ENCODE data around the gene KDM2B. TPM values are rescaled to one million over a fixed set of nuclear protein-coding genes. Genes with fewer than 3 reads are reported as not detected.
A peak's percentile ranks its signal among the peaks of the same experiment; 100 is the strongest.

The KDM2B gene
- total RNA-seq, 3 donors from 2014 or later: 12.3 to 26.8 (median 16.7) TPM

DNA sequence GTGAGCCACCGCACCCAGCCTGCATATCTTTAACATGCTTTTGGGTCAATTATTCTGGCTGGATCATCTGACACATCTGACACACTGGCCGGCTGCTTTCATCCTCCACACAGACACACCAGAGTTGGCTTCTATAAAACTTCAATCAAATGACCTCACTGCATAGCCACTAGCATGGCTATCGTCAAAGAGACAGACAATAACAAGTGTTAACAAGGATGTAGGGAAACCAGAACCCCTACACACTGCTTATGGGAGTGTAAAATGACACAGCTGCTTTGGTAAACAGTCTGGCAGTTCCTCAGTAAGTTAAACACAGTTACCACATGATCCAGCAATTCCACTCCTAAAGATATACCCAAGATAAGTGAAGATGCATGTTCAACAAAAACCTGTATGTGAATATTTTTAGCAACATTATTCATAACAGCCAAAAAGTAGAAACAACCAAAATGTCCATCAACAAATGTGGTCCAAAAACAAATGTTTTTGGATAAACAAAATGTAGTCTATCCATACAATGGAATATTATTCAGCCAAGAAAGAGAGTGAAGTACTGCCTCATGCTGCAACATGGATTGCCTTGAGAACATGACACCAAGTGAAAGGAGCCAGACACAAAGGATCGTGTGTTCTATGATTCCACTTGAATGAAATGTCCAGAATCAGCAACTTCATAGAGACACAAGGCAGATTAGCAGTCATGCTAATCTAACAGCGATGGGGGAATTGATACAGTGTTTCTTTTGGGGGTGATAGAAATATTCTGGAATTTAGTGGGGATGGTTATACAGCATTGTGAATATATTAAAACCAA lies 10.1 kb downstream of the KDM2B start:
- Histone ChIP-seq H3K4me3 (no peak overlapping the region), H3K36me3 (no peaks in the 10 kb centered on the region), H3K4me1 (no peaks in the 10 kb centered on the region), H3K9me3 (no peaks in the 10 kb centered on the region), H3K27me3 (no peaks in the 10 kb centered on the region), H3K27ac (peak overlapping the region in 1 of 2 donors; percentile 12)
- TF ChIP-seq POLR2A (IDR thresholded peaks at IDR 0.05) (no peak), POLR2AphosphoS5 (IDR thresholded peaks at IDR 0.05) (no peak)
- TF ChIP-seq, protein P1, sequence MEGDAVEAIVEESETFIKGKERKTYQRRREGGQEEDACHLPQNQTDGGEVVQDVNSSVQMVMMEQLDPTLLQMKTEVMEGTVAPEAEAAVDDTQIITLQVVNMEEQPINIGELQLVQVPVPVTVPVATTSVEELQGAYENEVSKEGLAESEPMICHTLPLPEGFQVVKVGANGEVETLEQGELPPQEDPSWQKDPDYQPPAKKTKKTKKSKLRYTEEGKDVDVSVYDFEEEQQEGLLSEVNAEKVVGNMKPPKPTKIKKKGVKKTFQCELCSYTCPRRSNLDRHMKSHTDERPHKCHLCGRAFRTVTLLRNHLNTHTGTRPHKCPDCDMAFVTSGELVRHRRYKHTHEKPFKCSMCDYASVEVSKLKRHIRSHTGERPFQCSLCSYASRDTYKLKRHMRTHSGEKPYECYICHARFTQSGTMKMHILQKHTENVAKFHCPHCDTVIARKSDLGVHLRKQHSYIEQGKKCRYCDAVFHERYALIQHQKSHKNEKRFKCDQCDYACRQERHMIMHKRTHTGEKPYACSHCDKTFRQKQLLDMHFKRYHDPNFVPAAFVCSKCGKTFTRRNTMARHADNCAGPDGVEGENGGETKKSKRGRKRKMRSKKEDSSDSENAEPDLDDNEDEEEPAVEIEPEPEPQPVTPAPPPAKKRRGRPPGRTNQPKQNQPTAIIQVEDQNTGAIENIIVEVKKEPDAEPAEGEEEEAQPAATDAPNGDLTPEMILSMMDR (IDR thresholded peaks at IDR 0.05): no peak
- no peak for DNase-seq (ENCODE audit: low spot score in 2 of 2)
- intact Hi-C loops (cut with DNase I; ENCODE audit: low total_unique reads): no loop called here

DNA sequence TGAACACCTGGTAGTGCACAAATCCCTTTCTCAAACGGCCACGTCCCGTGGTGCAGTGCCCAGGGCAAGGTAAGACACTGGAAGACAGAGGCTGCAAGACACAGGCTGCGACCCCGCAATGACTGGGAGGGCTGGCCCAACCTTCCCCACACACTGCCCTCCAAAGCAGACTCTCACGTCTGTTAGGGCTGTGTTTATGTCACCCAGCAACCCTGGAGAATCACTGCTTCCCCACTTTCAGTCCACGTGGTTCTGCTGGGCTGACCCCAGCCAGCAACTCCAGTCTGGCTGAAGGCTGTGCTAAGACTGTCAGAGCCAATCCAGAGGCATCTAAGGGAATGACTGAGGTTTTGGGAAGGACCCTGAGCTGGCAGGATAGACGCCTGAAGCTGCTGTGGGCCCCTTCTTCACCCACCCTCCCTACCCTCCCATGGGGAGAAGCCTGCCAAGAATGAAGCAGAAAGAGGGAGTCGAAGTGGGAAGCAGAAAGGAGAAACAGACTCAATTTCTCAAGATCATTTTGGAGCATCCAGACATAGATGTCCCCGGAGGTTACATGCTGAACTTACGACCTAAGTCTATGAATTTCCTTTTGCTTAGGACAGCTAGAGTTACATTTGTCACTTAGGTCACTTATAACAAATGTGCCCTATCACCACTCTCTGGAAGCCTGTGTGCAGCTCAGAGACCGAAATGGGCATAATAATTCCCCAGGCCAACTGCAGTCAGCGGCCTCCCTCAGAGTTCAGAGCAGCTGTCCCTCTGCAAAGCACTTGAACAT lies 11.7 kb downstream of the KDM2B start:
- H3K27ac ChIP-seq: peak overlapping the region; percentile 10 to 34
- DNase-seq (ENCODE audit: low spot score in 2 of 2): no peak
- TF ChIP-seq, protein P1 (IDR thresholded peaks at IDR 0.05): no peak
- H3K9me3 ChIP-seq: no peaks in the 10 kb centered on the region
- no peaks in the 10 kb centered on the region for H3K27me3 ChIP-seq
- H3K4me3 ChIP-seq: no peak overlapping the region
- H3K36me3 ChIP-seq: no peaks in the 10 kb centered on the region
- H3K4me1 ChIP-seq: no peaks in the 10 kb centered on the region
- intact Hi-C loops (cut with DNase I; ENCODE audit: low total_unique reads): no loop called here

DNA sequence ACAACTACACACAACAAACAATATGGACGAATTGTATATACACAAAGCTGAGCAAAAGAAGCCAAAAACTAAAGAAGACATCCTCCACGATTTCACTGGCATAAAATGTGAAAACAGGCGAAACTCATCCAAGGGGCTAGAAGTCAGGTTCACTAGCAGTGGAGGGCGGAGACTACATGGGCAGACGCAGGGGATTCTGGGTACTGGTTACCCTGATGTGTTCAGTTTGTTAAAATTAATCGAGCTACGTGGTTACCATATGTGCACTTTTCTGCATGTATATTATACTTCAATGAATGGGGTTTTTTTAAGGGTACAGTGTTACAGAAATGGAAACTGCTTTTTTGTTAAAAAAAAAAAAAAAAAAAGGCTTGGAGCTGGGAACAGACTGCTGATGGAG lies 12.3 kb downstream of the KDM2B start:
- intact Hi-C loops (cut with DNase I; ENCODE audit: low total_unique reads): no loop called here
- Histone ChIP-seq H3K36me3 (no peaks in the 10 kb centered on the region), H3K4me3 (no peak overlapping the region), H3K9me3 (no peaks in the 10 kb centered on the region), H3K27ac (no peak overlapping the region), H3K4me1 (no peaks in the 10 kb centered on the region), H3K27me3 (no peaks in the 10 kb centered on the region)
- no peak for DNase-seq (ENCODE audit: low spot score in 2 of 2)
- TF ChIP-seq POLR2A (IDR thresholded peaks at IDR 0.05) (no peak), POLR2AphosphoS5 (IDR thresholded peaks at IDR 0.05) (no peak)
- TF ChIP-seq, protein P1 (IDR thresholded peaks at IDR 0.05): no peak

DNA sequence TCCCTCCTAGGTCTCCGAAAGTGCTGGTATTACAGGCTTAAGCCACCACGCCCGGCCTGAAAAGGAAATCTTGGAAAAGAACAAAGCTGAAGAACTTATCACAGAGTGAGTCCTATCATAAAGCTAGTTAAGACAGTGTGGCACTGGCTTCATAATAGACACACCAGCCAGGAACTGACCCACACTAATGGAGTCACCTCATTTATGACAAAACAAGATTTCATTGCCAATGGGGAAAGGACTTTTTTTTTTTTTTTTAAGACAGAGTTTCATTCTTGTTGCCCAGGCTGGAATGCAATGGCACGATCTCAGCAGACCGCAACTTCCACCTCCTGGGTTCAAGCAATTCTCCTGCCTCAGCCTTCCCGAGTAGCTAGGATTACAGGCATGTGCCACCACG lies 15.7 kb downstream of the KDM2B start:
- intact Hi-C loops (cut with DNase I; ENCODE audit: low total_unique reads): no loop called here
- H3K27me3 ChIP-seq: no peaks in the 10 kb centered on the region
- no peaks in the 10 kb centered on the region for H3K4me1 ChIP-seq
- no peaks in the 10 kb centered on the region for H3K9me3 ChIP-seq
- no peak for DNase-seq (ENCODE audit: low spot score in 2 of 2)
- no peak overlapping the region for H3K4me3 ChIP-seq
- no peaks in the 10 kb centered on the region for H3K36me3 ChIP-seq
- H3K27ac ChIP-seq: no peak overlapping the region
- no peak for TF ChIP-seq POLR2A (IDR thresholded peaks at IDR 0.05)
- no peak for TF ChIP-seq POLR2AphosphoS5 (IDR thresholded peaks at IDR 0.05)
- TF ChIP-seq, protein P1 (IDR thresholded peaks at IDR 0.05): no peak

DNA sequence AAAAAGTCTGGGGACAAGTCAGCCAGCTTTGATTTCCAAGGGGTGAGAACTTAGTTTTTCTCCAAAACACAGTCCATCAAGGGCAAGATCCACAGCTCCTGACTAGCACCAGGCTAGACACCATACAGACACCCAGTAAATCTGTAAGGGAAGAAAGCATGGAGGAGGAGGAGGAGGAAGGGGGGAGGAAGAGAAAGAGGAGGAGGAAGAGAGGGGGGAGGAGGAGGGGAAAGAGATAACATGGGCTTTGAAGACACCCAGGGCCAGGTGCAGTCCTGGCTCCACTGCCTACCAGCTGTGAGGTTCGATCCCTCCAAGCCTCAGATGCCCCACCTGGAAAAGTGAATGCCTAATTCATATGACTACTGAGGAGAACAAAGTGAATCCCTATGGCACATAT lies 18.3 kb downstream of the KDM2B start:
- Histone ChIP-seq H3K4me1 (no peaks in the 10 kb centered on the region), H3K27ac (no peak overlapping the region), H3K4me3 (no peak overlapping the region), H3K36me3 (no peaks in the 10 kb centered on the region), H3K27me3 (no peaks in the 10 kb centered on the region), H3K9me3 (no peaks in the 10 kb centered on the region)
- no peak for DNase-seq (ENCODE audit: low spot score in 2 of 2)
- intact Hi-C loops (cut with DNase I; ENCODE audit: low total_unique reads): no loop called here
- no peak for TF ChIP-seq POLR2A (IDR thresholded peaks at IDR 0.05)
- TF ChIP-seq, protein P1 (IDR thresholded peaks at IDR 0.05): no peak
- TF ChIP-seq POLR2AphosphoS5 (IDR thresholded peaks at IDR 0.05): no peak

Data from breast epithelium (tissue), 4 donors.